Measurements from ENCODE around the gene TMEFF1.

TMEFF1 gene

DNA sequence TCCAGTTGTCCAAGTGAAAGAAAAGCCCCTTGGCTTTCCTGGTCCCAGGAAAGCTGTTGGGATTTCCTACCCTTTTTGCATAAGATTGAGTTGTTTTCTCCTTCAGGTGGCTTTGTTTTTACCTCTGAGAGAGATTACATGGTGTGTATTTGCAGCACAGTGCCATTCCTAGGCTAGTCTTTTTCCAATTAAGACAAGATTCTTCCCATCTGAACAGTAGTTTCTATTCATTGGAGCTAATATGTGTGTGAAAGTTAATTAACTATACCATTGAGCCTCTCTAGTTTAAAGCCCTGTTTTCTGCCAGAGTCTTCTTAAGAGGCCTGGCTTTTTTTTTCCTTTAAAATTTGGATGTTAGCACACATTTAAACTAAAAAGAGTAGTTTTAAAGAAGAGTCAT is 25.9 kb upstream of the TMEFF1 start:
- DNase-seq (ENCODE audit: low read depth) = no peak

DNA sequence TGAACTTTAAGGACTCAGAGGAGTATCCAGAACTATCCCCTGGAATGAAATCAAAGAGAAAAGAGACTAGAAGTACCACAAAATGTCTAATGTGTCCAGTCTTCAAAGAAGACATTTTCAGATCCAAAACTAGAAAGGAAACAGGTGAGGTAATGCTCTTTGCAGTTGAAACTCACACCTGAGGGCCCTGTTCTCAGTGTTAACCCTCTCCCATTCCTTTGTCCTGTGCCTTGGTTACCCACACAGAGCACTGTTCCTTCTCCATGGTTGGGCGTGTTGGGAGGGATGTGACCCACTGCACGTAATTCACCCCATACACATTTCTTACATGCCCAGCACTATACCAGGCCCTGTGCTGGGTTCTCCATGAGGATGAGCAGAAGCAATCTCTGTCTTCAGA is 24.7 kb upstream of the TMEFF1 start:
- no peak for DNase-seq (ENCODE audit: low read depth)

DNA sequence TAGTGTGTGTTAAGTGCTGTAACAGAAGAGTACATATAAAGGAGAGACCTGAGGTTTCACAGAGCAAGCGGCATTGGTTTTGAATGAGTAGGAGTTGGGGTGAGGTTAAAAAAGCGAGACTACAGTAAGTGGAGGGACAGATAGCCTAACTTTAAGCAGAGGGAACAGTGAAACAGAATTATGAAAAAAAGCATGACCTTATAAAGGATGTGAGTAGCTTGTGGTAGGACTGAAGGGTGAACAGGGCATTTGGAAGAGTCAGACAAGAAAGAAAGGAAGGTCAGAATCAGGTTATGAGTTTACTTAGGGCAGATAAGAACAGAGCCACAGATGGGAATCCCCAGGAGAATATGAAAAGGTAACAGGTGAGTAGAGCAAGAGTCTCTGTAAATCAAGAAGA is 23.5 kb upstream of the TMEFF1 start:
- DNase-seq (ENCODE audit: low read depth) = no peak

DNA sequence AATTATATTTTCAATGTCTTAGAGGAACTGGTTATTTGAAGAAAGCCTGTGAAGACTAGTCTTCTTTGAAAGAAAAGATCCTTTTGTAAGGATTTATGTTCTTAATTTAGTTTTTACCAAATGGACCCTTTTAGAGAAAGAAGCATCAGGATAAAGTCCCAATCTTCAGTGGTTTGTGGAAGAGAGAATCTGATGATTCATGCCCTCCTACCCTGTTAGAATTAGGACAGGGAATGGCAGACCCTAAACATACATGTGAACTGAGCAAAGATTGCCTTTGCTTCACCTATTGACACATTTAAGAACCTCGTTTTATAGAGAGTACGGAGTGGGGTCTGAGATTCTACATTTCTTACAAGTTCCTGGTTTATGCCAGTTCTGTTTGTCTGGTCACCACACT is 20.1 kb upstream of the TMEFF1 start:
- DNase-seq (ENCODE audit: low read depth) = no peak

DNA sequence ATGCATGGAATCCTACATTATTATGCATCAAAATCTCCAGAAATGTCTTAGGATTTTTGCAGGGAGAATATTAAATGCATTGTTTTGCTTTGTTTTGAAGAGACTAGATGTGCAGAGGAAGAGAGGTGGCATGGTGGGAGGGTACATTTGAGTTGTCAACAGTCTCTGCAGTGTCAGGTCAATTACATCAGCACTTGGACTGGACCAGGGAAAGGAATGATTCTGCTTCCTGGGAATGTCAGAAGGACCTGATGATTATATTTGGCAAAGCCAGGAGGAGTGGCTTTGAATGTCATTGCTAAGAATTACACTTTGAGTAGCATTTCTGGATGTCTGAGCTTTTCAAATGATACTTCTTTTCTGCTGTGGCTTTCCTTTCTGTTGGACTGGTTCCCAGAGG is 17.5 kb upstream of the TMEFF1 start:
- DNase-seq (ENCODE audit: low read depth) = no peak

DNA sequence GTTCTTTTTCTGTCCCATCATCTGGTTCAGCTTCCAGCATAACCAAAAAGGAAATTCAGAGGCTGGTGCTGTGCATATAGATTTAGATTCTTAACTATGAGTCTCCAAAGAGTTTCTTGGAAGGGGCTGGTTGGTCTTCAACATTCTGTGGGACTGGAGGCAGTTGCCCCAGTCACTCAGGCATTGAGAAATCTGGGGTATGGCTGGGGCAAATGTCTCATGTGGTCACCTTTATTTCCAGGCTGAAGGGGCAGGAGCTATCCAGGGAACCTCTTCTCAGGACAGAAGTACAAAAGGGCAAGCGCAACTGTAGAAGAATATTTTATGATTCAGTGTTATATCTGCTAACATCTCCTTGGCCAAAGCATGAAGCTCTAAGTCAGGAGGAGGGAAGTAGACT is 15.4 kb upstream of the TMEFF1 start:
- no peak for DNase-seq (ENCODE audit: low read depth)

DNA sequence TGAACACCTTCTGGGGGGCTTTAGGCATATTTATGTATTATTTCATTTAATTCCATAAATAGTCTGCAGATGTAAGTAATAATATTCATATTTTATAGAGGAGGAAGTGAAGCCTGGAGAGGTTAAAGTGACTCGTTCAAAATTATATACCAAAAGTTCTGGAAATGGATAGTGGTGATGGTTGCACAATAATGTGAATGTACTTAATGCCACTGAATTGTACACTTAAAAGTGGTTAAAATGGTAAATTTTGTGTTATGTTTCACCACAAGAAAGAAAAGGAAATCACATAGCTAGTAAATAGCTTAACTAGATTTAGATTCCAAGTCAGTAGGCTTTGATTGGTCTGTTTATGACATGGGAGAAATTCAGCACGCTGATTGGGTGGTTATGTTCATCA is 13.0 kb upstream of the TMEFF1 start:
- no peak for DNase-seq (ENCODE audit: low read depth)

DNA sequence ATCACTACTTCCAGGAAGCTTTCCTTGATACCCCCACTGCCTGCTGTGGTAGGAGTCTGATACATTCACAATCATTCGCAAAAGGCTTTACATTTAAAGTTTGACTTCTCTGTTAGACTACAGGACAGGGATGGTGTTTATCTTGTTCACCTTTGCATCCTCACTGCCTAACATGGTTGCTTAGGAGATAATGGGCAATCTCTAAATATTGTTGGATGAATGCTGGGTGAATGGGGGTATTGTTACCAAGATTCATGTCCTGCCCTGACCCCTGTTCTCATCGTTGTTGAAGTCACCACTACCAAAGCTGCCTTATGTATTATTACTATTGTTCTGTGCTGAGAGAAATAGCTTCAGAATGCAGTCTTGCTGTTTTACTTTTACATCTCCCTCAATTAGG is 7.7 kb upstream of the TMEFF1 start:
- DNase-seq (ENCODE audit: low read depth) = no peak

DNA sequence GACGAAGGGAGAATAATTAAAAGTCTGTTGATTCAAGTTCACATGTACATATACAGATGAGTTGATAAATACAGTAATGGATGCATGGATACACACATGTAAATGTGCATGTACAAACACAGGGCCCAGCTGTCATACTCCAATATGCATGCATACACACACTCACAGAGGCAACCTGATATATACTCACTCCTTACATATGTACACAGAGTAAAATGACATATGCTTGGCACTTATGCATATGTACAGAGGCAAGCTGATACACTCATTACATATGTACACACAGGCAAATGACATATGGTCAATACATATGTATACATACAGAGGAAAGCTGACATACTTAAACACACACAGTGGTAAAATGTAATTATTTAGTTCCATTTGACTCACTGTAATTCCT is 7.2 kb upstream of the TMEFF1 start:
- no peak for DNase-seq (ENCODE audit: low read depth)

DNA sequence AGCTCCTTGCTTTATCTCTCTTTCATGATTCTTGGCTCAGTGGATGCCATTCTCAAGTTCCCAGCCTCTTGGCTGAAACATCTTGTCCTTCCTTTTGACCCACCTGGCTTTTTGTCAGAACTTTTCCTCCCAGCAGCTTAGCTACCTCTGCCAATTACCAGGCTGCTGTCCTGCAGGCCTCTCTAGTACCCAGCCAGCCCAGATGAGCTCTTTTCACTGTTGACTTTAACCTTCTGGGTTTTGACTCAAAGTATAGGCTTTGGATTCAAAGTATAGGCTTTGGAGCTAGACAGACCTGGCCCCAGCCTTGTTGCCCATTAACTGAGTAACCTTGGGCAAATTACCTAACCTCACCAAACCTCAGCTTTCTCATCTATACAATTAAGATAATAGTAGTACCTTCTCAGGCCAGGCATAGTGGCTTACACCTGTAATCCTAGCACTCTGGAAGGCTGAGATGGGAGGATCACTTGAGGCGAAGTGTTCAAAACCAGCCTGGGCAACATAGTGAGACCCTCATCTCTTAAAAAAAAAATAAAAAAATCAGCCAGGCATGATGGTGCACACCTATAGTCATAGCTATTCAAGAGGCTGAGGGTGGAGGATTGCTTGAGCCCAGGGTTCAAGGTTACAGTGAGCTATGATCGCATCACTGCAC is 6.6 kb upstream of the TMEFF1 start:
- DNase-seq (ENCODE audit: low read depth) = no peak

DNA sequence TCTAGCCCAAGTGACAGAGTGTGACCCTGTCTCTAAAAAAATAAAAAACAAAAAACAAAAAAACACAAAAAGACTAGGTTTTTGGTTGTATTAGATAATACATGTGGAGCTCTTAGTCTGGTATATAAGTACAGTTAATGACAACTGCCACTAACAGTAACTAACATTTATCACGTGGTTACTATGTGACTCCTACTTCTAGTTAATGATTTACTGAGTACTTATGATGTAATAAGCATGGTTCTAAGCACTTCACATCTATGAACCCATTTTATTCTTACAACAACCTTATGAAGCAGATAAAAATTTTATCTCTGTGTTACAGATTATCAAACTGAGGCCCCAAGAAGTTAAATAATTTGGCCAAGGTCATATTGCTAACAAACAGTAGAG is 6.1 kb upstream of the TMEFF1 start:
- DNase-seq (ENCODE audit: low read depth) = no peak

DNA sequence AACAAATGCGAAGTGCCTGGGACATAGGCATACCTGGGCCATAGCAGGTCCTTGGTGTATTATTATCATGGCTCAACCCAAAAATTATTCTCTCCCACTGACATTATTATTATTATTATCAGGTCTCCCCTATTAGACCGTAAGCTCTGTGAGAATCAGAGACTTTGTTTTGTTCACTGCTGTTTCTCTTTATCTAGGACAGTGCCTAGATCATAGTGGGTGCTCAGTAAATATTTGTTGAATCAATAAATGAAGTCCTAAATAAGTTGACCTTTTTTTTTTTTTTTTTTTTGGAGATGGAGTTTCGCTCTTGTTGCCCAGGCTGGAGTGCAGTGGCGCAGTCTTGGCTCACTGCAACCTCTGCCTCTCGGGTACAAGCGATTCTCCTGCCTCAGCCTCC is 4.9 kb upstream of the TMEFF1 start:
- DNase-seq (ENCODE audit: low read depth) = no peak

DNA sequence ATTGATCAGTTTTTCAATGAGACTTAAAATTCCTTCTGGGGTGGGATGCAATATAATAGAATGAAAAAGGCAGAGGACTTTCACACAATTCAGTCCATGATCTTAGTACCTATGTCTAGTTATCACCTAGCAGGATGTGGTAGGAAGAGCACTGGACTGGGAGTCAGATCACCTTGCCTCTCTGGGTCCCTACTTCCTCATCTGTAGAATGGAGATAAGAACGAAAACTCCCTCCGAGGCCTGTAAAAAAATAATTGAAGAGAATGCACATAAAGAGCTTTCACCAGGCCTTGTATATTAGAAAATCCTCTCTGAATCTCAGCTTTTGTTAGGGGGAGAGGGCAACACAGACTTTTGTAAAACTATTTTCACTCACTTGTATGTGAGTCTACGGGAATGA is 681 bp upstream of the TMEFF1 start:
- DNase-seq (ENCODE audit: low read depth) = no peak

DNA sequence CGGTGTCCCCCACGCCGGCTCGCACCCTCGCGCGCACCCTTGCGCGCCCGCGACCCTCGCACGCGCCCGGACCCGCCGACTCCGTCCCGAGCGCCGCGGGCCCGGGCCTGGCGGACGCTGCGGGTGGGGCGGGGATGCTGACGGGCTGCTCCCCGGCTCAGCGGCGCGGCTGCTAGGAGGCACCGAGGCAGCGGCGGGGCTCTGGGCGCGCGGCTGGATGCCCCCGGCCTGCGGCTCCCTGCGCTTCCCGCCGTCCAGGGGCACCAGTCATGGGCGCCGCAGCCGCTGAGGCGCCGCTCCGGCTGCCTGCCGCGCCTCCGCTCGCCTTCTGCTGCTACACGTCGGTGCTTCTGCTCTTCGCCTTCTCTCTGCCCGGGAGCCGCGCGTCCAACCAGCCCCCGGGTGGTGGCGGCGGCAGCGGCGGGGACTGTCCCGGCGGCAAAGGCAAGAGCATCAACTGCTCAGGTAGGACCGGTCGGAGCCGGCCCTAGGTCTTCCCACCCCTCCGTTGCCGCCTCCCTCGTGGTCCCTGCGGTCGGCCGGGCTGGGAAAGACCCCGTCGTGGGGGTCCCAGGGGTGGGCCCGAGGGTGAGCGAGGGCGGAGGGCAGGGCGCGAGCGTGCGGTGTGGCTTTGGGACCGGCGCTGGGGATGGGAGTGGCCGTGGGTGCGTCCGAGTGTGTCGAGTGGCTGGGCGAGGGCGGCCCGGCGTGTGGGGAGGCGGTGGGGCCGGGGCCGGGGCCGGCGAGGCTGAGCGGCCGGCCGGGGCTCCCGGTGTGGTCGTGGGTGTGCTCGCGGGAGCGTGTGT is 530 bp downstream of the TMEFF1 start:
- DNase-seq (ENCODE audit: low read depth) = no peak

DNA sequence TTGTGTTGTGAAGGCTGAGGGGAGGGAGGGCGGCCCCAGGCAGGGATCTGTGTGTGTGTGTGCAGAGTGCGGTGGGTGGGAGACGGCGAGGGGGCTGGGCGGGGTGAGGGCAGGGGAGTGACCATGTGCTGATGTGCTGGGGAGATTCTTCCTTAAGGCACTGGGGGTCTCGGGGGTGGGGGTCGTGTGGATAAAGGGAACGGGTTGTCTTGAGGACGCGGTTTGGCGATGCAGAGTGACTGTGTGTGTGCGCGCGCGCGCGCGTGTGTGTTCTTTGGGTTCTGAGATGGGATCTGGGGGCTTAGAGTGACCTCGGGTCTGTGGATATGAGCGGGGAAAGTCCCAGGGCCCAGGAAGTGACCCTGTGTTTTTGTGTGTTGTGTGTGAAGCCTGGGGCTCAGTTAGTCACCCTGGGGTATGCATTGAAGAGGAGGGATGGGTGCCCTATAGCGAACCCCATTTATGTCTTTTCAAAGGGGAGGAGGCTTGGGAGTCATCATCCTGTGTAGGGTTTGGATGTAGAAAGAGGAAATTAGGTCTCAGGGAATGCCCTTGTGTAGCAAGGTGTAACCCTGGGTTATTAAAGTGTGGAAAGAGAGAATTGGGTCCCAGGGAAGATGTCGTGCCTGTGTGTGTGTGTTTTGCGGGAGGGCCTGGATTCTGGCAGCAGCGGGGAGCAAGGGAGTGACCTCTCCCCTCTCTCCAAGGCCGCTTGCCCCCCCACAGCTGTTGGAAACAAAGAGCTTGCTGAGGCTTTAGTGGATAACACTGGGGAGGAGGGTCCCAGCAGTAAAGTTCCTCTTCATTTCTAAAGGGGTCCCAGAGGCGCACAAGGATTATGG is 1.4 kb downstream of the TMEFF1 start:
- no peak for DNase-seq (ENCODE audit: low read depth)

DNA sequence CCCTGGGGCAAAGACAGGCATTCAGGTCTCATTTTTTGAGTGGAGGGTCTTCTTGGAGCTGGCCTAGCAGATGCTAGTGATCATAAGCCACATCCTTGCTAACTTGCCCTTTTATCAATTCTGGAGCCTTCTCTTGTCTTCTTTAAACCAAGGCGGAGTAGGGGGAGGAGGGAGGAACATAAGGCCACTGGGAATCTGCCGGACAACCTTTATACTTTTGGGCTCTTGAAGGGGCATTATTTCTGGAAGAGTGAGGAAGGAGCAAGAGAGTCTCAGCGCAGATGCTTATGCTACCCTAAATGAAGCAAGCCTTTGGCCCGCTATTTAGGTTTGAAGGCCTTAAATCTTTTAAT is 2.0 kb downstream of the TMEFF1 start:
- no peak for DNase-seq (ENCODE audit: low read depth)

DNA sequence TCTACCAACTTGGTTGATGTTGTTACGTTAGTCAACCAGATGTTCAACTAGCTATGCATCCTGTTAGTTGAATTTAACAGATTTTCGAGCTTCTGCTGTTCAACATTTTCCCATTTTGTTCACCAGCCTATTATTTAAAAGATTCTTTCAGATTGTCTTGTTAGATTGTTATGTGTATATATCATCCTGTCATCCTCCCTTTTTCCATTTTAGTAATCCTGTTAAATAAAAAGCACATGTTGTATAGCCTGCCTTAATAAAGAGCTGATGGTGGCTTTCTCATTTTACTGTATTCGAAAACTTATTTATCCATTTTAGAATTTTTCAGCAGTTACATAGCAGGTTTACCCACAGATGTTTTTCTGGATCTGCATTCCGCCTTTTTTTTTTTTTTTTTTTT is 4.3 kb downstream of the TMEFF1 start:
- no peak for DNase-seq (ENCODE audit: low read depth)

DNA sequence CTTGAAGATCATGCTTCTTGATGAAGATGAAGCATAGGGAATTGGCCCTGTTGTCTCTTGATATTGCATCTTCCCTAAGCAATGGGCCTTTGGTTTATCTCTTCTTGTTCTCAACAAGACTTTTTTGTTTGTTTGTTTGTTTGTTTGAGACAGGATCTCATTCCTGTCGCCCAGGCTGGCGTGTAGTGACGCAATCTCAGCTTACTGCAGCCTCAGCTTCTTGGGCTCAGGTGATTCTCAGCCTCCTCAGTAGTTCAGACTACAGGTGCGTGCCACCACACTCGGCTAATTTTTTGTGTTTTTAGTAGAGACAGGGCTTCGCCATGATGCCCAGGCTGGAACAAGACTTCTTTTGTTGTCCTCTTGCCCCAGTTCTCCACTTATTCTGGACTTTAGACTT is 5.2 kb downstream of the TMEFF1 start:
- DNase-seq (ENCODE audit: low read depth) = no peak

DNA sequence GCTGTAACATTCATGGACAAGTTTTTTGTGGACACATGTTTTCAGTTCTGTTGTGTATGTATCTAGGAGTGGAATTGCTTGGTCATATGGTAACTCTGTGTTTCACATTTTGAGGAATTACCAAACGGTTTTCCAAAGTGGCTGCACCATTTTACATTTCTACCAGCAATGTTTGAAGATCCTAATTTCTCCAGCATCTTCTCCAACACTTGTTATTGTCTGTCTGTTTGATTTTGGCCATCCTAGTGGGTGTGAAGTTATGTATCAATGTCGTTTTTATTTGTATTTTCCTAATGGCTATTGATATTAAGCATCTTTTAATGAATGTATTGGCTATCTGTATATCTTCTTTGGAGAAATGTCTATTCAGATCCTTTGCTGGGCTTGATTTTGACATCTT is 6.9 kb downstream of the TMEFF1 start:
- no peak for DNase-seq (ENCODE audit: low read depth)

DNA sequence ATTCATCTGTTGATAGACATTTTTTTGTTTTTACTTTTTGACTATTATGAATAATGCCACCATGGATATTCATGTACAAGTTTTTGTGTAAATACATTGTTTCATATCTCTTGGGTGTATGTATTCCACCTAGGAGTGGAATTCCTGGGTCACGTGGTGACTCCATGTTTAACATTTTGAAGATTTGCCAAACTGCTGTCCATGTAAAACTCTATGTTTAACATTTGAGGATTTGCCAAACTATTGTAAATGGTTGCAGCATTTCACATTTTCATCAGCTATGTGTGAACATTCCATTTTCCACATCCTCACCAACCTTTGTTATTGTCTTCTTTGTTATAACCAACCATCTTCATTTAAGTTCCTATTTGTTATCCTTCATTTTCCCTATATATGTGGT is 12.2 kb downstream of the TMEFF1 start:
- no peak for DNase-seq (ENCODE audit: low read depth)

DNA sequence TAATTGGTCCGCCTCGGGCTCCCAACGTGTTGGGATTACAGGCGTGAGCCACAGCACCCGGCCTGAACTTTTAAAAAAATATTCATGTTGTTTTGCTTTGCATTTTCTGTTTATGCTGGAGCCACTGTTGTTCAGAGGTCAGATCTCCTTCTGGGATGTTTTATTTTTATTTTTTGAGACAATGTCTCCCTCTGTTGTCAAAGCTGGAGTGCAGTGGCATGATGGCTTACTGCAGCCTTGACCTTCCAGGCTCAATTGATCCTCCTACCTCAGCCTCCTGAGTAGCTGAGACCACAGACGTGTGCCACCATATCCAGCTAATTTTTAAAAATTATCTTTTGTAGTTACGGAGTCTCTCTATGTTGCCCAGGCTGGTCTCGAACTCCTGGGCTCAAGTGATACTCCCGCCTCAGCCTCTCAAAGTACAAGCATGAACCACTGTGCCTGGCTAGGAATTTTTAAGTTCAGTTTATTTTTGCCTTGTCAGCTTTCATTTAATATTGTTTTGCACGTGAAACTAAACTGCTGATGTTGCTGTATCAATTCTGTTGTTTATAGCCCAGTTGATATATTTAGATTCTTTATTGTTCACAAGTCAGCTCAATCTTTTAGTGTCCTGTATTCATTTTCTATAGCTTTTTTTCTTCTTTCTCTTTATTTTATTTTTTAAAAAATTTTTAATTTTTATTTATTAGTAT is 13.7 kb downstream of the TMEFF1 start:
- no peak for DNase-seq (ENCODE audit: low read depth)

DNA sequence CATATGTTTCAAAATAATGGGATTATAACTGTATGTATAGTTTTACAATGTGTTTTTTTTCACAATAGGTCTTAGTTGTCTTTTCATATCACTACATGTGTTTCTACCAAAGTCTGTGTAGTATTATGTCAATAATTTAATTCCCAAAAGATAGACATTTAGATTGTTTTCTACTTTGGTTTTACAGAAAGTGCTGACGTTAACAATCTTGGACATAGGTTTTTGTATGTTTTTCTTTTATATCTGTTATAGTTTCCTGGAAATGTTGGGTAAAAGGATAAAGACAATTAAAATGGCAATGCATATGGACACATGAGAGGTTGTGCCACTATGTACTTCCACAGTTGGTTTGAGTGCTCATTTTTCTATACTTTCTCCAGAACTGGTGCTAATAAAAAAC is 15.2 kb downstream of the TMEFF1 start:
- no peak for DNase-seq (ENCODE audit: low read depth)

DNA sequence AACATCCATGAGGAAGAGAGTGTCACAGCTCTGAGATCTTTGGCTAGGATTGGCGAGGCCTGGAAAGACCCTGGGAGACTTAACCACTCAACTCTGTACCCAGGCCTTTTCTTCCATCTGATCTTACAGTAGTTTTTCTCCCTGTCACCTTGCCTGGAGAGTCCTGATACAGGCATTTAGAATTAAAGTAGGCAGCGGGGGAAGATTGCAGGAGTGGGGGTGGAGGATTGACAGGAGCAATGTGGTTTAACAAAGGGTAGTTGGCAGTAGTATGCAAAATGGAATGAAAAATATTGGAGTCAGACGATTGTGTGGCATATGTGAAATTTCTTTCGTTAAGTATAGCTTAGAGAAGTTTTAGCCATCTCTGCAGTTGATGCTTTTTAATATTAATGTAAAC is 16.9 kb downstream of the TMEFF1 start:
- DNase-seq (ENCODE audit: low read depth) = no peak
